Endometrial microvascular endothelial cells (primary cell): Measurements from ENCODE around the gene PRAMEF11. TPM values are rescaled to one million over a fixed set of nuclear protein-coding genes. Genes with fewer than 3 reads are reported as not detected.

Source experiments
- in situ Hi-C: cut with HindIII; loops from 2 replicates; pipeline ENCODE4 v1.10.0; 2017; ENCODE audit warnings: low sequenced_read_pairs, low pct_unique_long_range_greater_than_20kb; ENCODE audit errors: inconsistent ontology term
- total RNA-seq: library from RNA; depleted of rRNA; stranded (reverse); fragments of >200 nt; gene quantifications from one replicate; pipeline ENCODE4 v1.2.3, GENCODE V29; 2015; ENCODE audit errors: inconsistent ontology term

The PRAMEF11 gene
- total RNA-seq, 1 donor from 2014 or later = not detected

GRCh38 chr1:12776801-12777557, 54.2 kb downstream of the PRAMEF11 start:
- in situ Hi-C loops = no loop called here

GRCh38 chr1:12775443-12775842, 55.8 kb downstream of the PRAMEF11 start:
- in situ Hi-C loops = no loop called here

- in situ Hi-C loops = no loop called here
These were observed 56.3 kb downstream of the PRAMEF11 start for GRCh38 chr1:12774801-12775345.

Other genes with a start within 250 kb of the PRAMEF11 start
- 55.8 TPM for gene DHRS3, start 213.2 kb downstream of the PRAMEF11 start, total RNA-seq
- gene AADACL4, start 187.3 kb downstream of the PRAMEF11 start, total RNA-seq = not detected
- not detected for gene AADACL3, start 115.3 kb downstream of the PRAMEF11 start, total RNA-seq
- not detected for gene CFAP107, start 85.2 kb downstream of the PRAMEF11 start, total RNA-seq
- not detected for gene PRAMEF12, start 57.7 kb downstream of the PRAMEF11 start, total RNA-seq
- not detected for gene PRAMEF1, start 40.0 kb downstream of the PRAMEF11 start, total RNA-seq
- not detected for gene HNRNPCL1, start 17.3 kb upstream of the PRAMEF11 start, total RNA-seq
- not detected for gene PRAMEF2, start 25.7 kb upstream of the PRAMEF11 start, total RNA-seq
- not detected for gene PRAMEF4, start 54.8 kb upstream of the PRAMEF11 start, total RNA-seq
- not detected for gene PRAMEF10, start 66.9 kb upstream of the PRAMEF11 start, total RNA-seq
- not detected for gene PRAMEF7, start 85.2 kb upstream of the PRAMEF11 start, total RNA-seq
- gene PRAMEF6, start 116.2 kb upstream of the PRAMEF11 start, total RNA-seq = not detected
- gene PRAMEF27, start 225.2 kb upstream of the PRAMEF11 start, total RNA-seq = not detected
- not detected for gene HNRNPCL3, start 229.4 kb upstream of the PRAMEF11 start, total RNA-seq
- gene PRAMEF25, start 239.4 kb upstream of the PRAMEF11 start, total RNA-seq = not detected